H9 (cell line): ENCODE data around the gene TDRKH. TPM values are rescaled to one million over a fixed set of nuclear protein-coding genes. Genes with fewer than 3 reads are reported as not detected.

ENCODE experiments used
- DNase-seq: peaks from one replicate; pipeline ENCODE4 v3.0.0-alpha.2; 2017
- H2AFZ ChIP-seq: one replicate; pipeline ENCODE4 v1.6.1; 2013; ENCODE audit warnings: mild to moderate bottlenecking, low read length, control low read depth, moderate library complexity
- H2AK5ac ChIP-seq: 2 replicates; pipeline ENCODE4 v1.6.1; 2013; ENCODE audit warnings: low read length, control low read depth, mixed read lengths; ENCODE audit not compliant: insufficient read length
- H2BK120ac ChIP-seq: one replicate; pipeline ENCODE4 v1.6.1; 2013; ENCODE audit warnings: low read depth, mild to moderate bottlenecking, low read length, control low read depth, inconsistent platforms; ENCODE audit not compliant: poor library complexity, severe bottlenecking
- H2BK12ac ChIP-seq: 2 replicates; pipeline ENCODE4 v1.6.1; 2013; ENCODE audit warnings: low read length, control low read depth, mixed read lengths, low read depth; ENCODE audit not compliant: insufficient read length
- H2BK15ac ChIP-seq: 2 replicates; pipeline ENCODE4 v1.6.1; 2013; ENCODE audit warnings: low read depth, low read length, control low read depth
- H2BK20ac ChIP-seq: one replicate; pipeline ENCODE4 v1.6.1; 2013; ENCODE audit warnings: low read depth, mild to moderate bottlenecking, low read length, control low read depth, inconsistent platforms; ENCODE audit not compliant: poor library complexity, severe bottlenecking
- H2BK5ac ChIP-seq: 2 replicates; pipeline ENCODE4 v1.6.1; 2013; ENCODE audit warnings: low read length, control low read depth, mixed read lengths; ENCODE audit not compliant: insufficient read length
- H3K14ac ChIP-seq: 2 replicates; pipeline ENCODE4 v1.6.1; 2013; ENCODE audit warnings: low read length, control low read depth; ENCODE audit not compliant: insufficient read depth
- H3K18ac ChIP-seq: 2 replicates; pipeline ENCODE4 v1.6.1; 2013; ENCODE audit warnings: low read depth, mild to moderate bottlenecking, mixed read lengths, low read length, control low read depth; ENCODE audit not compliant: insufficient read length
- H3K23ac ChIP-seq: 2 replicates; pipeline ENCODE4 v1.6.1; 2013; ENCODE audit warnings: low read length, control low read depth, mixed read lengths, low read depth; ENCODE audit not compliant: insufficient read length
- H3K23me2 ChIP-seq: 2 replicates; pipeline ENCODE4 v1.6.1; 2013; ENCODE audit warnings: low read depth, mild to moderate bottlenecking, mixed read lengths, low read length, control low read depth; ENCODE audit not compliant: insufficient read length, poor library complexity, severe bottlenecking
- H3K27ac ChIP-seq: 2 replicates; pipeline ENCODE4 v1.5.1; 2013; ENCODE audit warnings: low read length, control low read depth, mixed read lengths, low read depth; ENCODE audit not compliant: insufficient read length
- H3K27me3 ChIP-seq: 2 replicates; pipeline ENCODE4 v1.6.1; 2013; ENCODE audit warnings: low read length, control low read depth, inconsistent platforms; ENCODE audit not compliant: insufficient read depth
- H3K4ac ChIP-seq: 2 replicates; pipeline ENCODE4 v1.6.1; 2013; ENCODE audit warnings: low read depth, mild to moderate bottlenecking, control low read depth, inconsistent platforms, low read length, moderate library complexity
- H3K4me1 ChIP-seq: 2 replicates; pipeline ENCODE4 v1.6.1; 2013; ENCODE audit warnings: low read length, control low read depth, inconsistent platforms; ENCODE audit not compliant: insufficient read depth
- H3K4me2 ChIP-seq: 2 replicates; pipeline ENCODE4 v1.6.1; 2013; ENCODE audit warnings: low read length, control low read depth, mixed read lengths; ENCODE audit not compliant: insufficient read length, insufficient read depth
- H3K56ac ChIP-seq: 2 replicates; pipeline ENCODE4 v1.6.1; 2013; ENCODE audit warnings: low read depth, mild to moderate bottlenecking, mixed read lengths, low read length, control low read depth; ENCODE audit not compliant: insufficient read length
- H3K79me1 ChIP-seq: 2 replicates; pipeline ENCODE4 v1.6.1; 2013; ENCODE audit warnings: low read depth, mild to moderate bottlenecking, moderate library complexity, low read length, control low read depth, inconsistent platforms; ENCODE audit not compliant: insufficient read depth, poor library complexity, severe bottlenecking
- H3K79me2 ChIP-seq: 2 replicates; pipeline ENCODE4 v1.6.1; 2013; ENCODE audit warnings: low read length, control low read depth, inconsistent platforms; ENCODE audit not compliant: insufficient read depth
- H3K9ac ChIP-seq: 2 replicates; pipeline ENCODE4 v1.6.1; 2013; ENCODE audit warnings: low read length, control low read depth, mixed read lengths; ENCODE audit not compliant: insufficient read length; ENCODE audit errors: extremely low read depth
- H3K9me3 ChIP-seq: one replicate; pipeline ENCODE4 v1.6.1; 2013; ENCODE audit warnings: low read depth, low read length, inconsistent platforms; ENCODE audit not compliant: control insufficient read depth
- H3T11ph ChIP-seq: one replicate; pipeline ENCODE4 v1.6.1; 2013; ENCODE audit warnings: mild to moderate bottlenecking, low read length, control low read depth, inconsistent platforms
- H4K20me1 ChIP-seq: one replicate; pipeline ENCODE4 v1.6.1; 2013; ENCODE audit not compliant: control insufficient read depth, insufficient read length, insufficient read depth
- H4K5ac ChIP-seq: 2 replicates; pipeline ENCODE4 v1.6.1; 2013; ENCODE audit warnings: low read depth, mild to moderate bottlenecking, mixed read lengths, low read length, control low read depth; ENCODE audit not compliant: insufficient read length
- H4K8ac ChIP-seq: replicated peaks from 2 replicates; pipeline ENCODE4 v1.6.1; 2013; ENCODE audit warnings: low read length, control low read depth, mixed read lengths, low read depth; ENCODE audit not compliant: insufficient read length
- H4K91ac ChIP-seq: 2 replicates; pipeline ENCODE4 v1.6.1; 2013; ENCODE audit warnings: low read depth, mild to moderate bottlenecking, moderate library complexity, mixed read lengths, low read length, control low read depth; ENCODE audit not compliant: insufficient read length
- H3K27ac Mint-ChIP-seq, 3 experiments: 2 replicates in 2 of 3; 3 replicates in 1 of 3; pipeline ENCODE4 v1.8.0; 2020 to 2021; ENCODE audit warnings: mixed read lengths in 3 of 3, mild to moderate bottlenecking in 1 of 3, moderate library complexity in 1 of 3
- H3K27me3 Mint-ChIP-seq: 2 replicates; pipeline ENCODE4 v1.8.0; 2021; ENCODE audit warnings: low read depth, mild to moderate bottlenecking, moderate library complexity, mixed read lengths
- H3K36me3 Mint-ChIP-seq, 3 experiments: 2 replicates in 2 of 3; 3 replicates in 1 of 3; pipeline ENCODE4 v1.8.0; 2020 to 2021; ENCODE audit warnings: low read depth in 3 of 3, mixed read lengths in 3 of 3; ENCODE audit not compliant: insufficient read depth in 1 of 3
- H3K4me1 Mint-ChIP-seq, 2 experiments: 2 replicates each; pipeline ENCODE4 v1.8.0; 2020; ENCODE audit warnings: mixed read lengths in 2 of 2
- H3K4me3 Mint-ChIP-seq, 2 experiments: 2 replicates in 1 of 2; 3 replicates in 1 of 2; pipeline ENCODE4 v1.8.0; 2020 to 2021; ENCODE audit warnings: mild to moderate bottlenecking in 2 of 2, mixed read lengths in 2 of 2, moderate library complexity in 1 of 2
- H3K9me3 Mint-ChIP-seq, 2 experiments: 2 replicates in 1 of 2; 3 replicates in 1 of 2; pipeline ENCODE4 v1.8.0; 2020; ENCODE audit warnings: mild to moderate bottlenecking in 2 of 2, mixed read lengths in 2 of 2, moderate library complexity in 1 of 2
- CTCF ChIP-seq: fragments of 200-600 bp; sonication (generic); conservative IDR thresholded peaks from 3 replicates; pipeline ENCODE4 v1.8.0; 2021; ENCODE audit warnings: antibody characterized with exemption, mild to moderate bottlenecking
- WGBS: extraction: QIAGEN DNeasy Blood & Tissue Kit; methylation state at CpG from one replicate; pipeline ENCODE4 v1.1.7; 2013; ENCODE audit warnings: missing lambda C conversion rate, low lambda C conversion rate, mixed read lengths; ENCODE audit not compliant: insufficient read length; ENCODE audit errors: extremely low coverage; 5-methylcytosine and 5-hydroxymethylcytosine counted together
- total RNA-seq: library from RNA; stranded (reverse); gene quantifications from 2 replicates; pipeline ENCODE4 v1.2.1, GENCODE V29; 2021

Gene TDRKH
- total RNA-seq, 1 experiment from 2014 or later: 24.0 TPM

GRCh38 chr1:151729966-151730291, 60.4 kb downstream of the TDRKH start:
- no peak overlapping the region for H3K4me2 ChIP-seq
- H2BK120ac ChIP-seq: no peak overlapping the region
- no peaks in the 10 kb centered on the region; the same call in 1 of the 2 replicates for H3K27me3 ChIP-seq
- H3K18ac ChIP-seq: no peak overlapping the region
- H3K9ac ChIP-seq: no peak overlapping the region
- DNase-seq: no peak
- no peak overlapping the region for H2AK5ac ChIP-seq
- H4K91ac ChIP-seq: no peak overlapping the region
- Mint-ChIP-seq H3K4me3 (no peak overlapping the region), H3K9me3 (no peaks in the 10 kb centered on the region), H3K27ac (no peak overlapping the region), H3K27me3 (peaks cover 23% of the 10 kb centered on the region), H3K36me3 (no peaks in the 10 kb centered on the region), H3K4me1 (peaks cover 24 to 29% of the 10 kb centered on the region in 2 experiments)
- no peak overlapping the region for H2BK15ac ChIP-seq
- TF ChIP-seq CTCF: no peak
- H3K4me1 ChIP-seq: peaks cover 5% of the 10 kb centered on the region; the same call in 1 of the 2 replicates
- H2BK5ac ChIP-seq: no peak overlapping the region
- WGBS: no CpG with 5 or more reads among the region's 4 CpGs
- no peak overlapping the region for H3T11ph ChIP-seq
- H4K20me1 ChIP-seq: no peaks in the 10 kb centered on the region
- H3K56ac ChIP-seq: no peak overlapping the region
- H3K4ac ChIP-seq: no peak overlapping the region
- no peak overlapping the region for H3K14ac ChIP-seq
- H3K79me1 ChIP-seq: no peaks in the 10 kb centered on the region
- no peak overlapping the region for H4K5ac ChIP-seq
- H3K79me2 ChIP-seq: no peaks in the 10 kb centered on the region
- no peak overlapping the region for H2AFZ ChIP-seq
- H2BK20ac ChIP-seq: no peak overlapping the region
- H4K8ac ChIP-seq: no peak overlapping the region
- no peak overlapping the region for H2BK12ac ChIP-seq
- no peak overlapping the region for H3K23ac ChIP-seq
- peaks cover 3% of the 10 kb centered on the region for H3K23me2 ChIP-seq
- no peaks in the 10 kb centered on the region for H3K9me3 ChIP-seq
- no peak overlapping the region for H3K27ac ChIP-seq
